GM23338 (cell line): ENCODE results near the gene BICDL2. TPM values are rescaled to one million over a fixed set of nuclear protein-coding genes. Genes with fewer than 3 reads are reported as not detected.
A peak's percentile ranks its signal among the peaks of the same experiment; 100 is the strongest.

Experiments
- ATAC-seq: fragments of 200-7000 bp; cut with Tn5 transposase; 3 replicates; pipeline ENCODE4 v1.9.1; 2020
- DNase-seq: peaks from one replicate; pipeline ENCODE4 v3.0.0-alpha.2; 2015; ENCODE audit warnings: low spot score
- H2AFZ ChIP-seq: fragments of 200-600 bp; sonication (generic); 2 replicates; pipeline ENCODE4 v1.8.0; 2016; ENCODE audit warnings: antibody characterized with exemption, mild to moderate bottlenecking, moderate library complexity
- H3F3A ChIP-seq: fragments of 200-600 bp; sonication (generic); replicated peaks from 2 replicates; pipeline ENCODE4 v1.8.0; 2017; ENCODE audit warnings: antibody characterized with exemption, mixed run types, low read depth
- H3K27ac ChIP-seq: fragments of 200-600 bp; sonication (generic); 2 replicates; pipeline ENCODE4 v1.6.1; 2016; ENCODE audit warnings: low read depth
- H3K27me3 ChIP-seq: fragments of 200-600 bp; sonication (generic); 2 replicates; pipeline ENCODE4 v1.8.0; 2016; ENCODE audit warnings: mild to moderate bottlenecking, mixed run types, moderate library complexity; ENCODE audit not compliant: insufficient read depth
- H3K36me3 ChIP-seq: fragments of 200-600 bp; sonication (generic); 2 replicates; pipeline ENCODE4 v1.8.0; 2016; ENCODE audit warnings: mild to moderate bottlenecking; ENCODE audit not compliant: insufficient read depth
- H3K4me1 ChIP-seq: fragments of 200-600 bp; sonication (generic); 2 replicates; pipeline ENCODE4 v1.8.0; 2016; ENCODE audit warnings: mild to moderate bottlenecking, moderate library complexity; ENCODE audit not compliant: insufficient read depth
- H3K4me2 ChIP-seq: fragments of 200-600 bp; sonication (generic); 2 replicates; pipeline ENCODE4 v1.7.1; 2017; ENCODE audit warnings: mixed run types
- H3K4me3 ChIP-seq: fragments of 200-600 bp; sonication (generic); 2 replicates; pipeline ENCODE4 v1.6.1; 2016; ENCODE audit warnings: mixed run types
- H3K79me2 ChIP-seq: fragments of 200-600 bp; sonication (generic); replicated peaks from 2 replicates; pipeline ENCODE4 v1.8.0; 2017; ENCODE audit warnings: mild to moderate bottlenecking; ENCODE audit not compliant: insufficient read depth
- H3K9me2 ChIP-seq: fragments of 200-600 bp; sonication (generic); 2 replicates; pipeline ENCODE4 v1.8.0; 2017; ENCODE audit not compliant: insufficient read depth
- H4K20me1 ChIP-seq: fragments of 200-600 bp; sonication (generic); replicated peaks from 2 replicates; pipeline ENCODE4 v1.8.0; 2017; ENCODE audit warnings: mild to moderate bottlenecking; ENCODE audit not compliant: insufficient read depth
- H3K27ac Mint-ChIP-seq: 2 replicates; pipeline ENCODE4 v1.8.0; 2020; ENCODE audit warnings: inconsistent platforms, mild to moderate bottlenecking, moderate library complexity, mixed read lengths
- H3K27me3 Mint-ChIP-seq: 3 replicates; pipeline ENCODE4 v1.8.0; 2022; ENCODE audit warnings: low read depth, mild to moderate bottlenecking, moderate library complexity, mixed read lengths, inconsistent platforms; ENCODE audit not compliant: insufficient read depth, poor library complexity
- H3K36me3 Mint-ChIP-seq: 3 replicates; pipeline ENCODE4 v1.8.0; 2021; ENCODE audit warnings: low read depth, mild to moderate bottlenecking, inconsistent platforms, moderate library complexity, mixed read lengths
- H3K4me1 Mint-ChIP-seq: 3 replicates; pipeline ENCODE4 v1.8.0; 2020; ENCODE audit warnings: mild to moderate bottlenecking, inconsistent platforms, mixed read lengths
- H3K4me3 Mint-ChIP-seq: 3 replicates; pipeline ENCODE4 v1.8.0; 2021; ENCODE audit warnings: moderate library complexity, mild to moderate bottlenecking, inconsistent platforms, mixed read lengths
- H3K9me3 Mint-ChIP-seq: 3 replicates; pipeline ENCODE4 v1.8.0; 2020; ENCODE audit warnings: moderate library complexity, mild to moderate bottlenecking, inconsistent platforms, mixed read lengths
- CREB1 ChIP-seq: fragments of 250-450 bp; sonication (Bioruptor Pico); IDR thresholded peaks from 2 replicates; pipeline ENCODE4 v1.5.0; 2020; ENCODE audit warnings: low read depth, mild to moderate bottlenecking, moderate library complexity
- CTCF ChIP-seq, 2 experiments: fragments of 200-600 bp in 1 of 2; sonication (generic) in 1 of 2; conservative IDR thresholded peaks; 2 replicates each; pipeline versions ENCODE4 v1.5.1 to v1.6.1; 2016 to 2017; ENCODE audit warnings: antibody characterized with exemption in 2 of 2, low read depth in 2 of 2, mild to moderate bottlenecking in 2 of 2, moderate library complexity in 1 of 2
- NANOG ChIP-seq: IDR thresholded peaks from 2 replicates; pipeline ENCODE4 v1.6.1; 2016; ENCODE audit warnings: antibody characterized with exemption, borderline replicate concordance
- POLR2AphosphoS5 ChIP-seq: IDR thresholded peaks from 2 replicates; pipeline ENCODE4 v1.6.1; 2016; ENCODE audit warnings: antibody characterized with exemption, low read depth
- ZNF462 ChIP-seq: fragments of 250-450 bp; sonication (Bioruptor Pico); IDR thresholded peaks from 2 replicates; pipeline ENCODE4 v1.5.0; 2020; ENCODE audit warnings: mild to moderate bottlenecking, moderate library complexity
- polyA plus RNA-seq: library from polyadenylated mRNA; unstranded; fragments of >200 nt; fragmentation: Nextera tagmentation; extraction: Ambion mirVana; gene quantifications from 2 replicates; pipeline ENCODE4 v1.2.1, GENCODE V29; 2016
- total RNA-seq: library from RNA; depleted of rRNA; stranded (reverse); fragments of >200 nt; shearing (Covaris generic); gene quantifications from 2 replicates; pipeline ENCODE4 v1.2.3, GENCODE V29; 2014

The BICDL2 gene
- total and polyA plus RNA-seq, 2 experiments from 2014 or later: 12.7 to 18.4 TPM

- H3K79me2 ChIP-seq: no peaks in the 10 kb centered on the region; the same call in 1 of the 2 replicates
- peaks cover 46% of the 10 kb centered on the region for H3K36me3 Mint-ChIP-seq
- peaks cover 33% of the 10 kb centered on the region for H3K27me3 Mint-ChIP-seq
- H3K4me2 ChIP-seq: peak overlapping the region; percentile 77
- H4K20me1 ChIP-seq: peaks cover 21% of the 10 kb centered on the region
- no peak overlapping the region for H3K27ac Mint-ChIP-seq
- ATAC-seq: peak; percentile 54
- TF ChIP-seq ZNF462 (no peak), POLR2AphosphoS5 (peak; percentile 82), CREB1 (CRISPR knock-in tag) (peak; percentile 29; the same call in 1 of the 2 replicates), CTCF (conservative IDR thresholded peaks at IDR 0.05; ENCODE audit: low read depth in 2 of 2) (peak; percentile 55 to 95), NANOG (no peak)
- H3K36me3 ChIP-seq: no peaks in the 10 kb centered on the region
- H3K9me2 ChIP-seq: no peaks in the 10 kb centered on the region
- peaks cover 27% of the 10 kb centered on the region for H3K4me1 ChIP-seq
- no peak overlapping the region for H2AFZ ChIP-seq
- peak overlapping the region; percentile 34; the same call in 2 of the 3 replicates for H3K4me3 Mint-ChIP-seq
- peak; percentile 92 for DNase-seq
- H3K4me3 ChIP-seq: peak overlapping the region; percentile 51
- peaks cover 48% of the 10 kb centered on the region for H3F3A ChIP-seq
- H3K27ac ChIP-seq: peak overlapping the region; percentile 84; the same call in 1 of the 2 replicates
- no peaks in the 10 kb centered on the region; the same call in 1 of the 3 replicates for H3K9me3 Mint-ChIP-seq
- peaks cover 16% of the 10 kb centered on the region for H3K27me3 ChIP-seq
- H3K4me1 Mint-ChIP-seq: peaks cover 29% of the 10 kb centered on the region
Observed at GRCh38 chr16:3027983-3028715, 8.6 kb downstream of the BICDL2 start.
